ENCODE measurements around the gene SCGB1A1.
A peak's percentile ranks its signal among the peaks of the same experiment; 100 is the strongest.

Gene SCGB1A1

DNA sequence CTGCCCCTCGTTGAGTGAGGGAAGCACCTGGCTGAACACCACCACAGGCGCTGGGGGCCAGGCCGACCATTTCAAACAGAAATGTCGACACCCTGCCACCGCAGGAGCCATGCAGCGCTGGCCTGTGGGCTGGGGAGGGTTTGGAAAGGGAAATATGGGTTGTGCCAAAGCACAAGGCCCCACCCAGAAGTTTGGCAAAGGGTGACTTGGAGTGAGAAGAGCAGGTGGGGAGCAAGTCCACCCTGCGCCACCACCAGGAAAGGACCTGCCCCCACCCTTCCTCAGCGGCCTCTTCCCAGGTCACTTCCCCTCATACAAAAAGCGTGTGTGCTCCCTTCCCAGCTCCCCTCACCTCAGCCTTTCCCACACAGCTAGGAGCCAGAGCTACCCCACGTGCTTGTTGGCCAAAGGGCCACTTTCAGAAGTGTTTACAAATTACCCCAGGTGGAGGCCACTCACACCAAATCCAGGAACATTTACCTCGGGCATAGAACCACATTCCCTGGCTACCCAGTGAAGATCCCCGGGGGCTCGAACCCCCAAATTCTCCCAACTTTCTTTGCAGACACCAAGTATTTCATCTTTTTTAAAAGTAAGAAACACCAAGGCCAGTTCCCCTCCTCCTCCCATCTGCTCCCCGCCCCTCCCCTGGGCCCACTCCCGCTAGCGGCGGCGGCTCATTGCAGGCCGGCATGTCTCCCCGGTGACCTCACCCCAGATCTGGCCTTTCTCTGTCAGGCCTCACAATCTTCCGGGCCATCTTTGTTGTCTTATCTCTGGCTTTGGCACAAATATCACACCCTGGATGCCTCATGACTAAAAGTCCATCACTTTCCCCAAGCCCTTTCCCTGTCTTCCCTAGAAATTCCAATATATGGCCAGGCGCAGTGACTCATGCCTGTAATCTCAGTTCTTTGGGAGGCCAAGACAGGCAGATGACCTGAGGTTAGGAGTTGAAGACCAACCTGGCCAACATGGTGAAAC, 20.5 kb upstream of the SCGB1A1 start:
- no peak for DNase-seq (ENCODE audit: low read depth)

DNA sequence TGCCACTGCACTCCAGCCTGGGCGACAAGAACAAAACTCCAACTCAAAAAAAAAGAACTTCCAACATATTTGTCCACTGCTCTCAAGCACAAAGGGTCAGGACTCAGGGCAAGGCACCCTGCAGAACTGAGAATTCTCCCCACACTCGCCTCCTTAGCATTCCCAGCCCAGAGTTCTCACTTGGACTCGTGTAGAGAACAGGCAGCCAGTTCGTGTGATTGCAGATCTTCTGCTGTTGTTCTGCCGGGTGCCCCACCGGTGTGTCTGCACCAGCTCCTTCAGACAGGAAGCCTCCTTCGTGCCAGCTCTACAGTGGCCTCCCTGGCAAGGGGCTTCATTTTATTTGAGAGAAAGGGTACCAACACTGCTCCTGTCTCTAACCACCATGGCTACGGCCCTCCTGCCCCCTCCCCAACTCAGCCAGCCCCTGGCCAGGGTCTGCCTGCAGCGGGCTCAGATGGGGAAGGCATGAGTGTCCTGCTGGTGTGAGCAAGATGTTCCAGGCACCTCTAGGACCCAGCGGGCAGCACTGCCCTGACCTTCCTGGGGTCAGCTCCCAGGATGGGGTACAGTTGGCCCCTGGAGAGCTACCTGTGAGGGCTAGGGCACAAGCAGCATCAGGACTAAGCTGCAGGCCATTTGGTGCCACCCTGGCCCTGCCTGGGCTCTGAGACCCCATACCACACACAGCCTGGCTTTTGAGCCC, 19.5 kb upstream of the SCGB1A1 start:
- DNase-seq (ENCODE audit: low read depth), result no peak

DNA sequence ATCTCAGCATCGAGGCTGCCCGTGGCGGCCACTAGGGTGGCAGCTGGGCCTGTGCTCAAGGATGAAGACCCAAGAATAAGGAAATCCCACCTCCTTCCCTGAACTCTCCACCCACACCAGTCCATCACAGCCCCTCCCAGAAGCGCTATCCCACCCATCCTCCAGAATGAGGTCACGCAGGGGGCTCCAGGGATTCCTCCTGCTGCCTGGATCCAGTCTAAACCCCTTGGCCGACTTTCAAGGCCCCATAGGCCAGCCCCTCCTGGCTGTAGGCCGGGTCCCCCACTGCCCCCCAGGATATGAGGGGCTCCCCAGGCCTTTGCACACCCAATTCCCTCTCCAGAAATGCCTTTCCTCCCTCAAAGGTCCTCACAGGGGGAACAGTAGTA, 19.0 kb upstream of the SCGB1A1 start:
- no peak for DNase-seq (ENCODE audit: low read depth)

DNA sequence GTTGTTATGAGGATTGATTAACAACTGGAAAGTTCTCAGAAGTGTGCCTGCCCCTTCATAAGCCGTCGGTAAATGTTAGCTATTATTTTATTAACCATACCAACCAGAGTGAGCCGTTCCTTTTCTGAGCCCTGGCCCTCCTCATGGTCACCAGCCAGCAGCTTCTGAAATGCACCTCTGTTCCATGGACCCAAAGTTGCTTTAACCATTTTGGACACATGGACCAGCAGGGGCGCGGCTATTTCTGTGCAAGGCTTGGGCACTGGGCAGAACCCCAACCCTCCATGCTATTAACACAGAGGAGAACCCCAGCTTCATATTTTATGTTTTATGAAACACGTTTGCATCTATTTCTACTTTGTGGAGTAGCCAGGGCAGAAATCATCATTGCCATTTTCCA, 18.6 kb upstream of the SCGB1A1 start:
- no peak for DNase-seq (ENCODE audit: low read depth)

DNA sequence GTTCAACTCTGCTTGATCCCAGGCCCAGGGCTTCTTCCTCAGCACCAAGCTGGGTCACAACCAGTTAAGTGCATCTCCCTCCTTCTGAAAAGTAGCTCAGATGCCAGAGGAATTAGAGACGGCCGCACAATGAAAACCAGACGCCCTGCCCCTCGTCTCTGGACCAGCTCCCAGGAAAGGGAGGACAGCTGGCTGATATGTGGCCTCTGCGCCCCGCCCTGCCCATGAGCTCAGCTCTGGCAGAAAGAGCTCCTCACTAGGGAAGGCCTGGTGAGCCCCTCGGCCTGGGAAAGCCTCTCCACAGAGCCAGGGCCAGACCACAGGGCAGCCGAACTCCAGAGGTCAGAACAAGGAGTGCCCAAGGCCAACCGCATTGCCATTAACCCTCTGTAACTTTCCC, 18.1 kb upstream of the SCGB1A1 start:
- DNase-seq (ENCODE audit: low read depth), result no peak

DNA sequence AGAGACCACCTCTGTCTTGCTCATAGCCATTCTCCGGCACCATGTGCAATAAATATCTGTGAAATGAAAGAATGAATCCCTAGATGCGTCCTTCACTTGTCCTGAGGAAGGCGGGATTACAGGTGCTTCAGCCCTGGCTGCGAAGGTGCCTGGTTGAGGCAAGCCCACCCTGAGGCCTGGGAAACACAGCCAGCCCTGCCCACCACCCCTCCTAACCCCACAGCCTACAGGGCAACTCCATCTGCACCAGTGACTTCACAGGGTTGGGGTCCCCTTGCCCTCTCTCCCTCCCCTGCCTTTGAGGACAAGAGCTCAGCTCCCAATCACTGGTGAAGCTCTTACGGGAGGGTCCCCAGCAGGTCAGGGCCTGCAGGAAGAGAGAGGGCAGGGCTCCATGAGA, 17.5 kb upstream of the SCGB1A1 start:
- no peak for DNase-seq (ENCODE audit: low read depth)

DNA sequence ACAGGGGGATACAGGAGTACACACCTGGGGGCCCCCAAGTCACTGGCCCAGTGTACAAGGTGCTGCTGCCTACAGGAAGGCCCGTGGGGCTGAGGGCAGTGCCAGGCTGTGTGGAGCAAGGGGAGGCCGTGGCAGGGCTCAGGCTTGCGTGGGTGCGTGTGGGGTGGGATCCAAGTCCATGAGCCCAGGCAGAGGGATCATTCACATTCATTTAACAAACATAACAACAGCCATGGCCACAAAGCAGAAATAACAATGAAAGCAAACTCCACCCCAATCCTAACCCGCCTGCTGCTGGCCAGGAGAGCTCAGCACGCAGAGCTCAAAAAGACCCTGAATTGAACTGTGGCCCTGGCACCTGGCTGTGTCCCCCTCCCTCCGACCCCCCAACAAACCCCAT, 17.0 kb upstream of the SCGB1A1 start:
- DNase-seq (ENCODE audit: low read depth), result no peak

DNA sequence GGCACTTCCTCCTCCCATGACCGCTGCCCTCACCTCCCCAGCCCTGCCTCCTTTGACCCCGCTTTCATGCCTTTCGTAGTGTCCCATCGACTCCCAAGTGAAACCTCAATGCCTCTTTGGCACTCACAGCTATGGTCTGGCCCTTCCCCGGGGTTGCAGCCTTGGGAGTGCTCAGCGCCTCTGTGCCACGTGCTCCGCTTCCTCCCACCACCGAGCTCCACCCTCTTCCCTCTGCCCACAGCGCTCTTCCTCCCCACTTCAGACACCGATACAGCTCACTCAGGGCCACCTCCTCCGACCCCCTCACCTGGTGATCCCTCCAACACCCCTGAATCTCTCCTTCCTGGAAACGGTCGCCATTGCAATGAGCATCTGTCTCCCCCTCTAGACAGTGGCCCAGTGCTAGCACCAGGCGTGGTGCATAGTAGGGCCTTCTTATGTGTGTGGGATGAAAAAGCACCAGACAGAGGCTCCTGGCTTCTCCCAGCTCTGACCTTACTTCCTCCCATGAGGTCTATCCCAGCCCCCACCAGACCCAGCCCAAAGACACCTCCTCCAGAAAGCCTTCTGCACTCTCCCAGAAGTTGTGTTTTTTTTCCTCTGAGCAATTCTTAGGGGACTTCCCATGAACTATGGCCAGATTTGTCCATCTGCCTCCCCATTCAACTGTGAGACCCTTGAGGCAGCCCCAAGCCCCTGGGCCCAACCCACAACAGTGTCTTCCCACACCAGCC, 16.4 kb upstream of the SCGB1A1 start:
- DNase-seq (ENCODE audit: low read depth), result peak; percentile 45

DNA sequence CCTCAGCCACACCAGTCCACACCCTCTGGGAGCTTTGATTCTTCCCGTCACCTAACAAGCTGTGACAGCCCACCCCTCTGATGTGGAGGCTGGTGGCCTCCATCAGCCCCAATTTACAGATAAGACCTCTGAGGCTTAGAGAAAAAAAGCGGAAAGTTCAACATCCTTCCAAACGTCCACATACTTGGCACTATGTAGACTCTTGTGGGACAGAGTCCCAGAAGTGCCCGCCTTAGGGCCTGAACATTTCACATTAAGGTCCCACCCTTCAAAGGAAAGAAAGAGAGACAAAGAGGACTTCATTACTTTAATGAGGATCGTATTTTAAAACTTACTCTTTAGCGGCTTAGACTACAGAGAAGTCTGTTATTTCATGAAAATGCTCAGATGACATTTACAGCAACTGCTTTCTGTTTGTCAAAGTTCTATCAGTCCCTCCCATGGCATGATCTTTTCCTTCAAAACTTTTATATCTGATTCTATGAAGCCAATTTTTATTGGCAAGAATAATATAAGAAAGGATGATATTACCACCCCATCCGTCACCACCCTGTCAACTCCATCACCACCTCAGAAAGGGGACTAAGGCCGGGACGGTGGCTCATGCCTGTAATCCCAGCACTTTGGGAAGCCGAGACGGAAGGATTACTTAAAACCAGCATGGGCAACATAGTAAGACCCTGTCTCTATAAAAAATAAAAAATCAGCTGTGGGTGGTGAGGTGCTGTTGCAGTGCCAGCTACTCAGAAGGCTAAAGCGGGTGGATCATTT, 15.7 kb upstream of the SCGB1A1 start:
- no peak for DNase-seq (ENCODE audit: low read depth)

DNA sequence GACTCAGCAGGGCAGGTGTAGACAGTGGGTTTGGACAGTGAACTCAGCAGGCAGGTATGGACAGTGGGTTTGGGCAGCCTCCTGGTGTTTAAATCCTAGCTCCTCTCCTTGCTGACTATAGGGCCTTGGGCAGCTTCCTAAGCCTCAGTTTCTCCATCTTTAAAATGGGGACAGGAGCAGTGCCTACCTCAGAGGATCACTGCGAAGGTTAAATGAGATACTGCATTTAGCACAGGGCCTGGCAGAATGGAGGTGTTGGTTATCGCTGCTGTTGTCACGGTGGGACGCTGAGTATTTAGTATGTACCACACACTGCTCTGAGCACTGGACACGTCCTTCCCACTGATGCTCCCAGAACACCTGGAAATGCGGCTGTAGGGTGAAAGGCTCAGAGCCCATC, 14.4 kb upstream of the SCGB1A1 start:
- no peak for DNase-seq (ENCODE audit: low read depth)

DNA sequence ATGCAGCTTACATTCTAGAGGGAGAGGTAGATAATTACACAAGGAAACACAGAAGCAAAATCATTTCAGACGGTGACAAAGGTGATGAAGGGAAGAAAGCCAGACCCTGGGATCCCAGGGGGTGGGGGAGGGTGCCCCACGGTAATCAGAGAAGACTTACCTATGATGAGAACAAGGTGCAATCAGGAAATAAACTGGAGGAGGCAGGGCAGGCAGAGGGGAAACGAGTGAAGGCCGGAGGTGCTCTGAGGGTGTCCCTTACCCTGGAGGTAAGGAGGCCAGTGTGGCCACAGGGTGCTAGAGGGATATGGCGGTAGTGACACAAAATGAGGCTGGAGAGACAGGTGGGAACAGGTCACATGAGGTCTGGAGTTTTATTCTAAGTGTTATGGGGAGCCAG, 13.9 kb upstream of the SCGB1A1 start:
- DNase-seq (ENCODE audit: low read depth), result no peak

DNA sequence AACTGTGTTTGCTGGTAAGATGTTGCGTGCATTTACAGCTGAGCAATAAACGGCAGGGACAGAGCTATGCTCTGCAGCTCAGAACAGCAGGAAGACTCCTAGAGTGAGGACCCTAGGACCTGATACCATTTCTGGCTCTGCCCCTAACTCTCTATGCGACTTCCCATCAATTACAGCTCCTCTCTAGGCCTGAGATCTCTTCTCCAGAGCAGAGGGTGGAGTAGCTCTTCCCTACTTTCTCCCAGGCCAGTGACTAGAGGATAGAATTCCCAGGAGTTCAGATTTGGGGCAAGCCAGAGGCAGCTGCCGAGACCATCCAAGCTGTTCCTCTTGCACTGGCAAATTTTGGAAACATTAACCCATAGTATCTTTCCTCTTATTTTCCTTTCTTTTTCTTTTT, 12.8 kb upstream of the SCGB1A1 start:
- DNase-seq (ENCODE audit: low read depth), result no peak

DNA sequence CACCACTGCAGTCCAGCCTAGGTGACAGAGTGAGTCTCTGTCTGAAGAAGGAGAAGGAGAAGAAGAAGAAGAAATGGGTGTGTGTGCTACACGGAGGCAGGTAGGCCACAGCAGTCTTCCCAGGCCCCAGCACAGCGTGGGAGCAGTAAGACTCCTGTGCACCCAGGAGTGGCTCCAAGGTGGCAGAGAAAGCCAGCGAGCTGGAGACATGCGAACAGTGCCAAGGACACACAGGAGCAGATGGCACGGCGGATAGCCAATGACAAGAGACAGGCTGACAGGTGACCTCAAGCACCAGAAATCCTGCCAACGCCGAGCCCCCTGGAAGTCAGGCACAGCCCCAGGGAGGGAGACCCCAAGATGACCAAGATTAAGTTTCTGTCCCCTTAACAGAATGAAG, 9.0 kb upstream of the SCGB1A1 start:
- DNase-seq (ENCODE audit: low read depth), result no peak

DNA sequence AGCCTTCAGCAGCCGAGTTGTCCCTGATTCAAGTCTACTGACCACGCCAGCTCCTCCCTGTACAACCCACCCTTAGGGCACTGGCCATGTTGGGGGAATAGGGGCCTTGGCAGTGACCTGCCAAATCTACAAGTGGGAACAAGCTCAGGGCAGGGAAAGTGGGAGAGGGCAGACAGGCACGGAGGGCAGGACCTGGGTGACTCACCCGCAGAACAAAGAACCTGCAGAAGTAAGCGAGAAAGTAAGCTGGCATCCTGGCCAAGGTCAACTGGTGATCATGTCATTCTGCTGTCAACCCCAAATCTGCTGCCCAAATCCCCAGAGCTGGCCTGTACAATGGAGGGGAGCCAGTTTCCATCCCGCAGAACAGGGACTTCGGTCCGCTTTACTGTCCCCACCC, 7.9 kb upstream of the SCGB1A1 start:
- DNase-seq (ENCODE audit: low read depth), result no peak

DNA sequence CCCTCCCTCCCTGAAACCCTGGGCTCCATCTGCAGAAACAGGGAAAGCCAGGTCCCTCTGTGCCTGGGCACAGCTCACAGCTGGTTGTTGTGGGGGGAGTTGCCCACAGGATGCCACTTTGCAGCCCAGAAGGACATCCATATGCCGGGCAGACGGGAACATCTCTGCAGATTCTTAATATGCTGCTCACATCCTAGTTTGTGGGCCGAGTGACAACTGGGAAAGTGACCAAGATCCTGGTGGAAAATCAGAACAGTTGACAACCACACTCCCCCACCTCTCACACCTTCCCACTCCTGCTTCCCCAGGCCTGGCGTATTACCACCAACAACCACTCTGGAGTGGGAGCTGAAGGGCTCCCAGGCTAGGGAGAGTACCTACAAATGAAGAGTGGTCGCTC, 7.3 kb upstream of the SCGB1A1 start:
- no peak for DNase-seq (ENCODE audit: low read depth)

DNA sequence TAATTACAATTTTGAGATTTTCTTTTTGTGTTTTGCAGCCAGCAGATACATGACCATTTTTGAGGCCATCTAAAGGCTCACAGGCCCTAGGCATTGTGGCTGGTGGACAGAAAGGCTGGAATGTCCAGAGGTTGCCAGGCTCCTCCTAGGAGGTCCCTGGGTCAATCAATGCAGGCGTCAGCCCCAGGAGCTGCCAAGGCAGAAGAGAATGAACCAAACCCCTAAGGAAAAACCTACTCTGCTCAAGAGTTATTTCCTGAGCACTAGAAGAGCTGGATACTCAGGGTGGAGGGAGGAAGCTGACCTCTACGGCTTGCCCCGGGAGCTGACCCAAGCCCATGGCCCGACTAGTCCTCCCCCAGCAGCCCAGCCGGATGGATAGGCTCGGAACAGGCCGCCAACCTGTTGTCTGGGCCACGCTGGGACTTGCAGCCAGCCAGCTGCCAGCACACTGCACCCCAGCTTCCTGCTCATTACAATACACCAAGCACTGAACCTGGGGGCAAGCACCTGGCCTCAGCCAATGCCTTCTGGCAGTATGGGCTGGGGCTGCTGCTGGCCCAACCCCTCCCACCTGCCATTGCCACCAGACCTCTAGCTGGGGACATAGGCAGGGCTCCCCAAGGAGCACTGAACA, 5.7 kb upstream of the SCGB1A1 start:
- no peak for DNase-seq (ENCODE audit: low read depth)

DNA sequence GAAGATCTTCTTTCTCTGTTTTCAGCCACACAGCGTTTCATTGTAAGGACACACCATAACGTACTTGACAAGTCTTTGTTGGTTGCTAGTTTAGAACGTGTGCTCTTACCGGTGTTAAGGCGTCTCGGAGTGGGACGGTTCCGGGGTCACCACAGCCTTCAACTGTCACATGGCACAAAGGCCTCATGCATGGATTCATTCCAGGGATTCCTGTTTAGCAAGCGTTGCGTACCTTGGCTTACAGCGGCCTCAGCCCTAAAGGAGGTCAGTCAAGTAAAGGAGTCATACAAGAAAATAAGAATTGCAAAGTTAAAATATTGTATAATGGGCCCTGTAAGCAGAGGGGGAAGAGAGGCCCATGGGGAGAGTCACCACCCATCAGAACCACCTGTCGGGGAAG, 2.2 kb upstream of the SCGB1A1 start:
- no peak for DNase-seq (ENCODE audit: low read depth)

DNA sequence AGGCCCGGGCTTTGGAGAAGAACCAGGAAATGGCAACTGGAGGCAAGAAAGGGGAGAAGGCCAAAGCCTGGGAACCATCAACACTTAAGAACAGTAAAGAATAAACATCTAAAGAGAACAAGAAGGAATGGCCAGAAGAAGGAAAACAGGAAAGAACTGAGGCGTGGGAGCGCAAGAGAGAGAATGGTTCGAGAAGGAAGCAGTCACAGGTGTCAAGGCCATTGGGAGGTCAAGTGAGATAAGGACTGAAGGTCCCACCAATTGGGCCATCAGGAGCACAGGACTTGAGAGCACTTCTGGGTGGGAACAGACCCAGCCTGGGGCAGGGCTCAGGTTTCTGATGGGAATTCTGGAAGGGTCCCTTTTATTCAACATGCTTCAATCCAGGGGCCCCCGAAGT, 697 bp upstream of the SCGB1A1 start:
- DNase-seq (ENCODE audit: low read depth), result no peak

DNA sequence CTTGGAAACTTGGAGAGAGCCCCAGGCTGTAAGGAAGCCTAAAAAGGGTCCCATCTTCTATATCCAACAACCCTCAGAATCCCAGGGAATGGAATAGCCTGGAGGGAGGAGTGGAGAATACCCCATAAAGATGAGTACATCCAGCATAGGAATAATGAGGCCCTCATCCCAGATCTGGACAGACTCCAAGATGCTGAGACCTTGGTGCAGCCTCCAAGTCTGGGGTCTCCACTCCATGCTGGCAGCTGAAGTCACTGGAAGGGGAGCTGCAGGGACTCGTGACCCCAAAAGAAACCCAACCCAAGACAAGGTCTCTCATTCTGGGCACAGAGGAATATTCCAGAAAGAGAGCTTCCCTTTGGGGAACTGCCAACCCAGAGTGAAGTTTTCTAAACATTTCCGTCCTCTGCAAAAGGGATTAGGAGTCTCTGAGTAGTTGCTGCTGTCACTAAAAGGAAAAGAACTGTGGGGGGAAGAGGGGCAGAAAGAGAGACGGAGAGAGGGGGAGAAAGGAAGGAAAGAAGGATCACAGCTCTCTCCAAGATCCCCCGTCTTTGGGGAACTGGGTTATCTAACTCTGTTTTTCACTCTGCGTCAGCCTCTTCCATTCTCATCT, 589 bp downstream of the SCGB1A1 start:
- no peak for DNase-seq (ENCODE audit: low read depth)

DNA sequence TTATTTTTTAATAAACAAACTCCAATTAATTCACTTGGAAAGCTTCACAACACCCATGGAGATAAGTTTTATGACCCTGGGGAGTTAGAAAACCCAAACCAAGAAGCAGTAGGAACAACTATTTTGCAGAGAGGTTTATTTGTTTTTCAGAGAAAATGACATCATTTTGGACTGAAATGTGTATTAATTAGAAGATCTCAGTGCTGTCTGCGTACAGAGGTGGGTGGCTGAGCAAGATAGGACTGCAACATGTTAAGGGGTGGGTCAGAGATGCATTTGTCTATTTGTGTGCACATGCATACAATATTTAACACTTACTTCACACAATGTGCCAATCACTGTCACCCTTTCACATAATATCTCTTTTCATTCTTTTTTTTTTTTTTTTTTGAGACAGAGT, 1.1 kb downstream of the SCGB1A1 start:
- DNase-seq (ENCODE audit: low read depth), result no peak

DNA sequence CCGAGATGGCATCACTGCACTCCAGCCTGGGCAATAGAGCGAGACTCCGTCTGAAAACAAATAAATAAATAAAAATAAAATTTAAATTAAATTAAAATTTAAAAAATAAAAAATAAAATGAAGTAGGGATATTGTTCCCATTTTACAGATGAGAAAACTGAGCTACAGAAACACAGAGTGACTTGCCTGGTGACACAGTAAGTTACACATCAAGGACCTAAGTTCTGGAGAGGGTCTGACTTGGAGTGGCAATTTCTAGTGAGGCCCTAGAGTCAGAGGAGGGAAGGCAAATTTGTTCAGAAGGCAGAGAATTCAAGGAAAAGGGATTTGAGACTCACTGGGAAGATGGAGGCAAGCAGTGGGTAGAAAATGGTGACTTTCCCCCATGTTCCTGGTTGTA, 2.0 kb downstream of the SCGB1A1 start:
- no peak for DNase-seq (ENCODE audit: low read depth)

All from activated T-cell treated with anti-CD3 and anti-CD28 coated beads for 1 hour (primary cell).